B cell (primary cell): ENCODE results near the gene NAV2. TPM values are rescaled to one million over a fixed set of nuclear protein-coding genes. Genes with fewer than 3 reads are reported as not detected.

Source experiments
- ATAC-seq: fragments of 200-7000 bp; cut with Tn5 transposase; one replicate; pipeline ENCODE4 v1.10.0; 2021; ENCODE audit warnings: low read depth, mild to moderate bottlenecking, moderate number of reproducible peaks, moderate library complexity
- CTCF ChIA-PET: fragments of 350-600 bp; sonication (Branson Sonifier 250); formaldehyde crosslinking; loops from one replicate; lab custom pipeline; 2021; ENCODE audit warnings: antibody characterized with exemption, inconsistent platforms; lab: Charles Lee
- POLR2A ChIA-PET: fragments of 350-600 bp; sonication (Branson Sonifier 250); formaldehyde crosslinking; loops from one replicate; lab custom pipeline; 2021; ENCODE audit warnings: antibody characterized with exemption; lab: Charles Lee
- DNase-seq: peaks from one replicate; pipeline ENCODE4 v3.0.0; 2013
- H2AFZ ChIP-seq: 2 replicates; pipeline ENCODE4 v1.6.1; 2012; ENCODE audit warnings: mild to moderate bottlenecking, low read depth, low read length; ENCODE audit not compliant: insufficient read depth, poor library complexity, severe bottlenecking
- H3K27ac ChIP-seq, 2 donors: 1 replicate in 1 of 2; 2 replicates in 1 of 2; pipeline ENCODE4 v1.5.1; 2012 to 2013; ENCODE audit warnings: low read length in 2 of 2, mild to moderate bottlenecking in 2 of 2, moderate library complexity in 1 of 2
- H3K27me3 ChIP-seq, 4 experiments: fragments of 200-600 bp in 1 of 4; sonication (generic) in 1 of 4; replicated peaks in 1 of 4; 1 replicate in 2 of 4; 2 replicates in 2 of 4; pipeline versions ENCODE4 v1.6.1 to v1.7.0; 2013 to 2016; ENCODE audit warnings: low read length in 3 of 4, mild to moderate bottlenecking in 2 of 4, mixed read lengths in 1 of 4, moderate library complexity in 1 of 4; ENCODE audit not compliant: insufficient read depth in 4 of 4, control insufficient read depth in 3 of 4; ENCODE audit errors: control extremely low read depth in 1 of 4
- H3K36me3 ChIP-seq, 2 experiments: replicated peaks in 1 of 2; 1 replicate in 1 of 2; 2 replicates in 1 of 2; pipeline versions ENCODE4 v1.6.1 to v1.7.1; 2013; ENCODE audit warnings: low read length in 1 of 2; ENCODE audit not compliant: insufficient read depth in 2 of 2, control insufficient read depth in 1 of 2; ENCODE audit errors: control extremely low read depth in 1 of 2, extremely low read depth in 1 of 2
- H3K4me1 ChIP-seq, 2 donors: fragments of 200-600 bp in 1 of 2; sonication (generic) in 1 of 2; 1 replicate in 1 of 2; 2 replicates in 1 of 2; pipeline versions ENCODE4 v1.5.1 to v1.6.1; 2013 to 2017; ENCODE audit warnings: low read length in 2 of 2; ENCODE audit not compliant: control insufficient read depth in 2 of 2, insufficient read depth in 2 of 2
- H3K4me2 ChIP-seq: replicated peaks from 2 replicates; pipeline ENCODE3; 2012; ENCODE audit warnings: mild to moderate bottlenecking, low read depth, low read length; ENCODE audit not compliant: poor library complexity, severe bottlenecking
- H3K4me3 ChIP-seq, 5 experiments: fragments of 200-600 bp in 1 of 5; sonication (generic) in 1 of 5; 1 replicate in 3 of 5; 2 replicates in 2 of 5; pipeline versions ENCODE4 v1.5.1 to v1.7.0; 2011 to 2016; ENCODE audit warnings: low read length in 4 of 5, mild to moderate bottlenecking in 4 of 5, low read depth in 2 of 5, control low read depth in 1 of 5, moderate library complexity in 1 of 5; ENCODE audit not compliant: insufficient read depth in 1 of 5; ENCODE audit errors: control extremely low read depth in 1 of 5, extremely low read depth in 1 of 5
- H3K79me2 ChIP-seq: fragments of 200-600 bp; sonication (generic); one replicate; pipeline ENCODE4 v1.6.0; 2016; ENCODE audit warnings: low read length; ENCODE audit not compliant: control insufficient read depth, insufficient read depth
- H3K9ac ChIP-seq: fragments of 200-600 bp; sonication (generic); 2 replicates; pipeline ENCODE4 v1.6.1; 2017; ENCODE audit warnings: mild to moderate bottlenecking, low read length, moderate library complexity
- H3K9me3 ChIP-seq, 3 donors: one replicate each; pipeline versions ENCODE4 v1.6.1 to v1.7.1; 2013; ENCODE audit warnings: low read length in 2 of 3; ENCODE audit not compliant: control insufficient read depth in 2 of 3, insufficient read depth in 1 of 3; ENCODE audit errors: control extremely low read depth in 1 of 3
- H4K20me1 ChIP-seq: 2 replicates; pipeline ENCODE4 v1.6.0; 2012; ENCODE audit warnings: mild to moderate bottlenecking, low read length; ENCODE audit not compliant: insufficient read depth, control insufficient read depth, poor library complexity, severe bottlenecking
- H3K27ac Mint-ChIP-seq: one replicate; pipeline ENCODE4 v1.8.0; 2021; ENCODE audit warnings: mixed read lengths
- H3K27me3 Mint-ChIP-seq: one replicate; pipeline ENCODE4 v1.8.0; 2021; ENCODE audit warnings: mixed read lengths
- H3K4me1 Mint-ChIP-seq: one replicate; pipeline ENCODE4 v1.8.0; 2021; ENCODE audit warnings: mixed read lengths
- H3K4me3 Mint-ChIP-seq: one replicate; pipeline ENCODE4 v1.8.0; 2021; ENCODE audit warnings: mixed read lengths
- H3K9me3 Mint-ChIP-seq: one replicate; pipeline ENCODE4 v1.8.0; 2022; ENCODE audit warnings: mixed read lengths; ENCODE audit not compliant: insufficient read depth
- EZH2 ChIP-seq: IDR thresholded peaks from 2 replicates; pipeline ENCODE4 v1.6.1; 2012; ENCODE audit warnings: borderline replicate concordance, low read depth, mild to moderate bottlenecking, moderate library complexity, low read length; ENCODE audit not compliant: insufficient read depth, poor library complexity, severe bottlenecking
- WGBS: methylation state at CpG from one replicate; pipeline ENCODE4 v1.1.5; 2013; ENCODE audit warnings: missing lambda C conversion rate; ENCODE audit not compliant: insufficient coverage; 5-methylcytosine and 5-hydroxymethylcytosine counted together
- intact Hi-C: fragments of 100-400 bp; cut with micrococcal nuclease; formaldehyde crosslinking; loops from one replicate; pipeline ENCODE4 v1.10.0; 2022
- polyA plus RNA-seq: library from polyadenylated mRNA; depleted of rRNA; stranded (reverse); fragments of >200 nt; gene quantifications from 2 replicates; pipeline ENCODE4 v1.2.3, GENCODE V29; 2012
- total RNA-seq, 2 donors: library from RNA; stranded (reverse); fragments of 120-200 nt in 1 of 2; gene quantifications; 1 replicate in 1 of 2; 2 replicates in 1 of 2; pipeline versions ENCODE4 v1.2.3 to v1.2.4, GENCODE V29; 2013 to 2022
- TF ChIP-seq, protein P1 (sequence below): fragments of 200-600 bp; IDR thresholded peaks from one replicate; pipeline ENCODE4 v1.8.0; 2022; ENCODE audit warnings: antibody characterized with exemption, mild to moderate bottlenecking

Gene NAV2
- total and polyA plus RNA-seq, 2 donors (not counting 1 experiment from before 2014, with no cell fraction given), result 0.82 to 22.2 TPM

DNA sequence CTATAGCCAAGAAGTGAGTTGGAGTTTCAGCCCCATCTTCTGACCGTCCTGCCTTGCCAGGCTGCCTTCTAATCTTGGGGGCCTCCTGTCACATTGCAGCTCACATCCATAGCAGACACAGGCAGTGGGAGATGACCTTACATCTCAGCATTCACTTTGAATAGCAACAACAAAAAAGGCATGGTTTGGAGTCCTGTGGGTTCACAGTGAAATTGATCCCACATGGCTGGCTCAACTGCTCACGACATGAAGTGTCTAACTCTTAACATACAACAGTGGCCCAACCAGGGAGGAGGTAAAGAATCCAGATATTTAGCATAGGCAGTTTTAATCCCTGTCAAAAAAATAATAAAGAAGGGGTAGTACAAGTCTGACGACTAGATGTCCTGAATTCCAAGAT lies 409.5 kb downstream of the NAV2 start:
- H3K27me3 Mint-ChIP-seq, result peaks cover 23% of the 10 kb centered on the region
- H3K79me2 ChIP-seq, result no peaks in the 10 kb centered on the region
- no peaks in the 10 kb centered on the region for H3K4me1 ChIP-seq
- ATAC-seq, result no peak
- intact Hi-C loops, result no loop called here
- 100% methylated on average over 1 of the region's 3 CpGs for WGBS
- no peaks in the 10 kb centered on the region for H3K9me3 ChIP-seq
- H3K9ac ChIP-seq, result no peak overlapping the region
- H3K4me3 ChIP-seq, result no peak overlapping the region
- DNase-seq, result no peak
- no peaks in the 10 kb centered on the region for H3K27me3 ChIP-seq
- H3K4me1 Mint-ChIP-seq, result no peaks in the 10 kb centered on the region
- no peaks in the 10 kb centered on the region for H3K9me3 Mint-ChIP-seq
- no peak overlapping the region for H3K4me3 Mint-ChIP-seq
- H4K20me1 ChIP-seq, result no peaks in the 10 kb centered on the region
- POLR2A ChIA-PET, result no interaction called here
- H3K27ac Mint-ChIP-seq, result no peak overlapping the region
- H3K4me2 ChIP-seq, result no peak overlapping the region
- TF ChIP-seq, protein P1, sequence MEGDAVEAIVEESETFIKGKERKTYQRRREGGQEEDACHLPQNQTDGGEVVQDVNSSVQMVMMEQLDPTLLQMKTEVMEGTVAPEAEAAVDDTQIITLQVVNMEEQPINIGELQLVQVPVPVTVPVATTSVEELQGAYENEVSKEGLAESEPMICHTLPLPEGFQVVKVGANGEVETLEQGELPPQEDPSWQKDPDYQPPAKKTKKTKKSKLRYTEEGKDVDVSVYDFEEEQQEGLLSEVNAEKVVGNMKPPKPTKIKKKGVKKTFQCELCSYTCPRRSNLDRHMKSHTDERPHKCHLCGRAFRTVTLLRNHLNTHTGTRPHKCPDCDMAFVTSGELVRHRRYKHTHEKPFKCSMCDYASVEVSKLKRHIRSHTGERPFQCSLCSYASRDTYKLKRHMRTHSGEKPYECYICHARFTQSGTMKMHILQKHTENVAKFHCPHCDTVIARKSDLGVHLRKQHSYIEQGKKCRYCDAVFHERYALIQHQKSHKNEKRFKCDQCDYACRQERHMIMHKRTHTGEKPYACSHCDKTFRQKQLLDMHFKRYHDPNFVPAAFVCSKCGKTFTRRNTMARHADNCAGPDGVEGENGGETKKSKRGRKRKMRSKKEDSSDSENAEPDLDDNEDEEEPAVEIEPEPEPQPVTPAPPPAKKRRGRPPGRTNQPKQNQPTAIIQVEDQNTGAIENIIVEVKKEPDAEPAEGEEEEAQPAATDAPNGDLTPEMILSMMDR, result no peak
- TF ChIP-seq EZH2, result no peak
- CTCF ChIA-PET, result no interaction called here
- no peak overlapping the region for H3K27ac ChIP-seq
- no peaks in the 10 kb centered on the region for H3K36me3 ChIP-seq
- no peak overlapping the region for H2AFZ ChIP-seq

DNA sequence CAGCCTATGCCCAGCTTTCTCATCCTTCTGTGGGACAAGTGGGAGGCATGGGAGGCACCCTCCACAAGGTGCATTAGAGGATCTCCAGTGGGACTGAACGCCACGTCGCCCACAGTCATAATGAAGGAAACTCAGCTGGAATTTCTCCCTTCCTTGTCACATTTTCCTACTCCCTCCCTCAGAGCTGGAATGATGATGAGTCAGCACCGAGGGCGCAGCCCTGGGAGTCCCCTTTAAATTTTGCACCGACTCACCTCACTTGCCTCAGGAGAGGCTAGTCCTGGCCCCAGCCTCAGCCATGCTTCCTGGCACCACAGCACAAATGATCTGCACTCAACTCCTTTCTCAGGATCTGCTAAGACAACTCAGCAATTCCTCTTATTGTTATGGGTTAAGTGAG lies 413.3 kb downstream of the NAV2 start:
- Histone ChIP-seq H3K4me1 (no peaks in the 10 kb centered on the region), H3K9ac (no peak overlapping the region), H3K79me2 (no peaks in the 10 kb centered on the region), H3K27ac (no peak overlapping the region), H2AFZ (no peak overlapping the region), H3K4me3 (no peak overlapping the region), H3K9me3 (no peaks in the 10 kb centered on the region), H3K4me2 (no peak overlapping the region), H4K20me1 (no peaks in the 10 kb centered on the region), H3K36me3 (no peaks in the 10 kb centered on the region), H3K27me3 (no peaks in the 10 kb centered on the region)
- H3K27me3 Mint-ChIP-seq, result peaks cover 19% of the 10 kb centered on the region
- WGBS, result 91% methylated on average over 5 of the region's 6 CpGs
- no peaks in the 10 kb centered on the region for H3K9me3 Mint-ChIP-seq
- no peak for DNase-seq
- ChIA-PET POLR2A (no interaction called here), CTCF (interaction anchor here (1.1 to 4.7 kb wide), 5 partner anchors 9 to 547 kb away, joined by 3 to 25 read pairs (median 6); no protein-coding TSS in a partner anchor)
- intact Hi-C loops, result no loop called here
- no peaks in the 10 kb centered on the region for H3K4me1 Mint-ChIP-seq
- no peak overlapping the region for H3K4me3 Mint-ChIP-seq
- H3K27ac Mint-ChIP-seq, result no peak overlapping the region
- no peak for ATAC-seq
- TF ChIP-seq EZH2, result no peak
- TF ChIP-seq, protein P1, result no peak
